Left kidney (tissue), 2 donors: ENCODE data around the gene ANK3. TPM values are rescaled to one million over a fixed set of nuclear protein-coding genes. Genes with fewer than 3 reads are reported as not detected.

Experiments
- DNase-seq: peaks from one replicate; pipeline ENCODE4 v3.0.0-alpha.2; 2013
- polyA plus RNA-seq: library from polyadenylated mRNA; unstranded; fragments of 120-200 nt; gene quantifications from one replicate; pipeline ENCODE4 v1.2.1, GENCODE V29; 2013; ENCODE audit not compliant: insufficient read length

ANK3 gene
- polyA plus RNA-seq, 1 donor, result 172 TPM

- DNase-seq, result no peak
Measured at GRCh38 chr10:59991117-59991516, 398.6 kb downstream of the ANK3 start.

GRCh38 chr10:59985639-59986038 is 404.0 kb downstream of the ANK3 start:
- DNase-seq, result no peak

- no peak for DNase-seq
Measured at GRCh38 chr10:59984415-59984814, 405.3 kb downstream of the ANK3 start.

- no peak for DNase-seq
Measured at GRCh38 chr10:59980356-59980755, 409.3 kb downstream of the ANK3 start.

GRCh38 chr10:59977486-59977885 is 412.2 kb downstream of the ANK3 start:
- no peak for DNase-seq

GRCh38 chr10:59976909-59977308 is 412.8 kb downstream of the ANK3 start:
- DNase-seq, result no peak
